Cardiac fibroblast (primary cell): ENCODE measurements around the gene POLR3B.
"Not testable (repeated sequence)": the region's sequence is repeated elsewhere in the genome, so short reads cannot be mapped to it uniquely, and the experiment has no call there.

Experiments
- DNase-seq, 2 donors: peaks; one replicate each; pipeline versions ENCODE4 v3.0.0 to v3.0.0-alpha.2; 2010; ENCODE audit warnings: low read depth in 2 of 2
- H3K4me3 ChIP-seq, 2 donors: replicated peaks in 1 of 2; 1 replicate in 1 of 2; 2 replicates in 1 of 2; pipeline ENCODE4 v1.5.1; 2011; ENCODE audit warnings: low read depth in 2 of 2, low read length in 2 of 2, mild to moderate bottlenecking in 2 of 2, moderate library complexity in 1 of 2
- CTCF ChIP-seq: IDR thresholded peaks from one replicate; pipeline ENCODE4 v1.5.1; 2011; ENCODE audit warnings: low read depth, mild to moderate bottlenecking, low read length, inconsistent platforms

Gene POLR3B

GRCh38 chr12:106446419-106447092 lies 89.0 kb downstream of the POLR3B start:
- TF ChIP-seq CTCF = no peak
- no peak overlapping the region for H3K4me3 ChIP-seq
- no peak for DNase-seq

GRCh38 chr12:106452309-106452708 lies 94.8 kb downstream of the POLR3B start:
- no peak for DNase-seq
- H3K4me3 ChIP-seq = no peak overlapping the region
- TF ChIP-seq CTCF = no peak

GRCh38 chr12:106455111-106455510 lies 97.6 kb downstream of the POLR3B start:
- no peak for TF ChIP-seq CTCF
- H3K4me3 ChIP-seq = no peak overlapping the region
- DNase-seq = no peak

GRCh38 chr12:106459124-106459523 lies 101.6 kb downstream of the POLR3B start:
- H3K4me3 ChIP-seq = no peak overlapping the region
- DNase-seq = no peak
- TF ChIP-seq CTCF = no peak

GRCh38 chr12:106459534-106459933 lies 102.0 kb downstream of the POLR3B start:
- H3K4me3 ChIP-seq = no peak overlapping the region
- no peak for TF ChIP-seq CTCF

GRCh38 chr12:106461730-106462129 lies 104.2 kb downstream of the POLR3B start:
- DNase-seq = no peak
- no peak overlapping the region for H3K4me3 ChIP-seq
- TF ChIP-seq CTCF = no peak

More at GRCh38 chr12:106459534-106459933, 102.0 kb downstream of the POLR3B start:
- no peak for DNase-seq

- not testable (repeated sequence) for DNase-seq
These were observed 108.1 kb downstream of the POLR3B start for GRCh38 chr12:106465605-106466004.

GRCh38 chr12:106475662-106476061 lies 118.1 kb downstream of the POLR3B start:
- not testable (repeated sequence) for DNase-seq, H3K4me3 ChIP-seq

More at GRCh38 chr12:106465605-106466004, 108.1 kb downstream of the POLR3B start:
- H3K4me3 ChIP-seq = not testable (repeated sequence)

- H3K4me3 ChIP-seq, DNase-seq: not testable (repeated sequence)
These were observed 120.1 kb downstream of the POLR3B start for GRCh38 chr12:106477627-106478026.
